ENCODE data around the gene ZNF101.

DNA sequence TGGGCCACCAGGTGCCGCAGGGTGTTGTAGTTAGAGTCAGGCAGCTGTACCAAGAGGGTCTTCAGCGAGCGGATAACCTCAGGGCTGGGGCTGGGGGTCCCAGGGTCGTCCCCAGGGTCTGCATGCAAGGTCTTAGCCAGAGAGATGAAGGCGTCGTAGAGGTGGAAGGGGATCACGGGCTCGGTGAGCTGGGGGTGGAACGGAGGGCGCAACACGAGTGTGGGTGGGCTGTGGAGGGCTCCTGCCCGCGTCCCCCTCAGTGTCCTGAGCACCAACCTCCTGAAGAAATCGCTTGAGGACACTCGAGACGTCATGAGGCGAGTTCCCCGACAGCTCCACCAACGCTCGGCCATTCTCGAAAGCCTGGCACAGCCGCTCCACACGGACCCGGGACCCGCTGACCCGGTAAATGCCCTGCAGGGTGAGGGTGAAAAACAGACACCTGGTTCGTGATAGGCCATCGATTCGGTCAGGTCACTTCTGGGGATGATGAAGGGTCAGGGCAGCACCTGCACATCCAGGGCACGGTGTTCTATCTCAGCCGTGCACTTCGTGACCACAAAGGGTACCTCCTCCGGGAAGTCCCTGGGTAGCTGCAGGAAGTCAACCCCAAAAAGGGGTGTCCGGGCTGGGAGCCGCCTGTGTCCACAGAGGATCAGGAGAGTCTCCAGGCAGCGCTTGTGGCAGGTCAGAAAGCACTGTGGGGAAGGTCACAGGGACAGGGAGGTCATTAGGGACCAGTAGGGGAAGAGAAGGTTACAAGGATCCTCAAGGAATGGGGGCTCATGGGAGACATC lies 33.9 kb upstream of the ZNF101 start:
- TF ChIP-seq, protein P1, sequence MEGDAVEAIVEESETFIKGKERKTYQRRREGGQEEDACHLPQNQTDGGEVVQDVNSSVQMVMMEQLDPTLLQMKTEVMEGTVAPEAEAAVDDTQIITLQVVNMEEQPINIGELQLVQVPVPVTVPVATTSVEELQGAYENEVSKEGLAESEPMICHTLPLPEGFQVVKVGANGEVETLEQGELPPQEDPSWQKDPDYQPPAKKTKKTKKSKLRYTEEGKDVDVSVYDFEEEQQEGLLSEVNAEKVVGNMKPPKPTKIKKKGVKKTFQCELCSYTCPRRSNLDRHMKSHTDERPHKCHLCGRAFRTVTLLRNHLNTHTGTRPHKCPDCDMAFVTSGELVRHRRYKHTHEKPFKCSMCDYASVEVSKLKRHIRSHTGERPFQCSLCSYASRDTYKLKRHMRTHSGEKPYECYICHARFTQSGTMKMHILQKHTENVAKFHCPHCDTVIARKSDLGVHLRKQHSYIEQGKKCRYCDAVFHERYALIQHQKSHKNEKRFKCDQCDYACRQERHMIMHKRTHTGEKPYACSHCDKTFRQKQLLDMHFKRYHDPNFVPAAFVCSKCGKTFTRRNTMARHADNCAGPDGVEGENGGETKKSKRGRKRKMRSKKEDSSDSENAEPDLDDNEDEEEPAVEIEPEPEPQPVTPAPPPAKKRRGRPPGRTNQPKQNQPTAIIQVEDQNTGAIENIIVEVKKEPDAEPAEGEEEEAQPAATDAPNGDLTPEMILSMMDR (IDR thresholded peaks at IDR 0.05) = no peak
- no peak for TF ChIP-seq EP300 (IDR thresholded peaks at IDR 0.05)
- no peak for TF ChIP-seq POLR2A (IDR thresholded peaks at IDR 0.05)

Data from suprapubic skin (tissue), 3 donors.